ENCODE results near the gene PTPRJ. TPM values are rescaled to one million over a fixed set of nuclear protein-coding genes. Genes with fewer than 3 reads are reported as not detected.
"Not testable (repeated sequence)": the region's sequence is repeated elsewhere in the genome, so short reads cannot be mapped to it uniquely, and the experiment has no call there.

The PTPRJ gene
- total and polyA plus RNA-seq, 3 donors from 2014 or later: 4.3 to 8.2 (median 6.6) TPM

GRCh38 chr11:47948137-47948536 lies 32.2 kb upstream of the PTPRJ start:
- Histone ChIP-seq H3K36me3 (ENCODE audit: low read depth, missing control alignments) (no peaks in the 10 kb centered on the region), H3K9me3 (no peaks in the 10 kb centered on the region), H3K4me3 (no peak overlapping the region), H3K27ac (no peak overlapping the region), H3K4me1 (no peaks in the 10 kb centered on the region), H3K27me3 (no peaks in the 10 kb centered on the region)
- intact Hi-C loops (cut with DNase I; ENCODE audit: low total_unique reads): no loop called here
- WGBS, 2 donors: 63 to 73% methylated on average over 3 of the region's 3 CpGs
- TF ChIP-seq, protein P1, sequence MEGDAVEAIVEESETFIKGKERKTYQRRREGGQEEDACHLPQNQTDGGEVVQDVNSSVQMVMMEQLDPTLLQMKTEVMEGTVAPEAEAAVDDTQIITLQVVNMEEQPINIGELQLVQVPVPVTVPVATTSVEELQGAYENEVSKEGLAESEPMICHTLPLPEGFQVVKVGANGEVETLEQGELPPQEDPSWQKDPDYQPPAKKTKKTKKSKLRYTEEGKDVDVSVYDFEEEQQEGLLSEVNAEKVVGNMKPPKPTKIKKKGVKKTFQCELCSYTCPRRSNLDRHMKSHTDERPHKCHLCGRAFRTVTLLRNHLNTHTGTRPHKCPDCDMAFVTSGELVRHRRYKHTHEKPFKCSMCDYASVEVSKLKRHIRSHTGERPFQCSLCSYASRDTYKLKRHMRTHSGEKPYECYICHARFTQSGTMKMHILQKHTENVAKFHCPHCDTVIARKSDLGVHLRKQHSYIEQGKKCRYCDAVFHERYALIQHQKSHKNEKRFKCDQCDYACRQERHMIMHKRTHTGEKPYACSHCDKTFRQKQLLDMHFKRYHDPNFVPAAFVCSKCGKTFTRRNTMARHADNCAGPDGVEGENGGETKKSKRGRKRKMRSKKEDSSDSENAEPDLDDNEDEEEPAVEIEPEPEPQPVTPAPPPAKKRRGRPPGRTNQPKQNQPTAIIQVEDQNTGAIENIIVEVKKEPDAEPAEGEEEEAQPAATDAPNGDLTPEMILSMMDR (IDR thresholded peaks at IDR 0.05): no peak
- no peak for TF ChIP-seq POLR2A (IDR thresholded peaks at IDR 0.05)
- no peak for DNase-seq

GRCh38 chr11:47949001-47949675 lies 31.2 kb upstream of the PTPRJ start:
- intact Hi-C loops (cut with DNase I; ENCODE audit: low total_unique reads); H3K27ac ChIP-seq: not testable (repeated sequence)
- WGBS, 2 donors: 79 to 88% methylated on average over 9 of the region's 9 CpGs

GRCh38 chr11:47950396-47950795 lies 30.0 kb upstream of the PTPRJ start:
- no peaks in the 10 kb centered on the region for H3K27me3 ChIP-seq
- H3K9me3 ChIP-seq: no peaks in the 10 kb centered on the region
- no peak for TF ChIP-seq POLR2A (IDR thresholded peaks at IDR 0.05)
- TF ChIP-seq, protein P1 (IDR thresholded peaks at IDR 0.05): no peak
- H3K4me1 ChIP-seq: no peaks in the 10 kb centered on the region
- H3K36me3 ChIP-seq (ENCODE audit: low read depth, missing control alignments): no peaks in the 10 kb centered on the region
- WGBS, 2 donors: 69 to 71% methylated on average over 5 of the region's 5 CpGs
- H3K4me3 ChIP-seq: no peak overlapping the region
- no peak overlapping the region for H3K27ac ChIP-seq
- intact Hi-C loops (cut with DNase I; ENCODE audit: low total_unique reads): no loop called here
- DNase-seq: no peak

More at GRCh38 chr11:47949001-47949675, 31.2 kb upstream of the PTPRJ start:
- H3K27me3 ChIP-seq; H3K4me1 ChIP-seq; DNase-seq; H3K4me3 ChIP-seq; H3K9me3 ChIP-seq; H3K36me3 ChIP-seq (ENCODE audit: low read depth, missing control alignments): not testable (repeated sequence)

- H3K27me3 ChIP-seq; H3K27ac ChIP-seq; intact Hi-C loops (cut with DNase I; ENCODE audit: low total_unique reads); H3K9me3 ChIP-seq; H3K36me3 ChIP-seq (ENCODE audit: low read depth, missing control alignments); H3K4me1 ChIP-seq; DNase-seq; H3K4me3 ChIP-seq: not testable (repeated sequence)
- WGBS, 2 donors: 94 to 97% methylated on average over 7 to 12 of the region's 12 CpGs
Observed at GRCh38 chr11:47951504-47951903, 28.9 kb upstream of the PTPRJ start.

DNA sequence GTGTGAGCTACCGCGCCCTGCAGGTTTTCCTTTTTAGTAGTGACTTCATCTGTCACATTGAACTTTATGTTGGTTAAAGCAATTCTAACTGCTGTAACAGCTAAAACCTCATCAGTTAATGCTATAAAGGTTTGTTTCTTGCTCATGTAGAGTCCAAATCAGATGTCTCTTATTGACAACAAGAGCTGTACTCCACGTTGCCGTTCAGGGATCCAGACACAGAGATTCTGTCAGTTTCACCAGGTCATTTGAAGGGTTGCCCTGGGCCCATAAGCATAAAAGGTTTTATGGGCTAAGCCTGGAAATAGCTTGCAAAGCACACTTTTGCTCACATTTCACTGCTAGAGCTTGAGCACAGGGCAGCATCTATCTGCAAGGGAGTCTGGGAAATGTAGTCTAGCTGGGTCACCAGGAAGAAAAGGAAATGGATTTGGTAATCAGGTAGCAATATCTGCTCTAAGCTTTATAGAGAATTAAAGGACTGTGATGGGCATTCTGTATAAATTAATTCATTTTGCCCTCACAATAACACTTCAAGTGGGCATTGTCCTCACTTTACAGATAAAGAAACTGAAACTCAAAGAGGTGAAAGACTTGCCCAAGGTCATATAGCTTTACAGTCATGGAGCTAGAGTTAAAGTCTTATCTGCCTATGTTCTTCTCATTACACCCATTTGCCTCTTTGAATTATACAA lies 25.2 kb upstream of the PTPRJ start:
- H3K27me3 ChIP-seq: no peaks in the 10 kb centered on the region
- WGBS, 2 donors: 85 to 91% methylated on average over 4 of the region's 4 CpGs
- H3K4me1 ChIP-seq: no peaks in the 10 kb centered on the region
- no peak overlapping the region for H3K4me3 ChIP-seq
- no peaks in the 10 kb centered on the region for H3K36me3 ChIP-seq (ENCODE audit: low read depth, missing control alignments)
- TF ChIP-seq, protein P1 (IDR thresholded peaks at IDR 0.05): no peak
- no peak for TF ChIP-seq POLR2A (IDR thresholded peaks at IDR 0.05)
- no peaks in the 10 kb centered on the region for H3K9me3 ChIP-seq
- H3K27ac ChIP-seq: no peak overlapping the region
- intact Hi-C loops (cut with DNase I; ENCODE audit: low total_unique reads): no loop called here
- no peak for DNase-seq
